Uterus (tissue), 4 donors: ENCODE data around the gene SAMM50. TPM values are rescaled to one million over a fixed set of nuclear protein-coding genes. Genes with fewer than 3 reads are reported as not detected.
A peak's percentile ranks its signal among the peaks of the same experiment; 100 is the strongest.
"Not testable (repeated sequence)": the region's sequence is repeated elsewhere in the genome, so short reads cannot be mapped to it uniquely, and the experiment has no call there.

Experiments used
- DNase-seq, 2 donors: peaks; one replicate each; pipeline ENCODE4 v3.0.0-alpha.2; 2019 to 2020
- H3K27ac ChIP-seq, 2 donors: fragments of 200-600 bp; sonication (generic); 1 replicate in 1 of 2; 2 replicates in 1 of 2; pipeline ENCODE4 v1.5.1; 2016 to 2018
- H3K27me3 ChIP-seq, 2 donors: fragments of 200-600 bp; sonication (generic); one replicate each; pipeline ENCODE4 v1.5.1; 2018 to 2019; ENCODE audit warnings: control low read depth in 1 of 2
- H3K36me3 ChIP-seq, 2 donors: fragments of 200-600 bp; sonication (generic); one replicate each; pipeline ENCODE4 v1.5.1; 2019; ENCODE audit warnings: control low read depth in 1 of 2
- H3K4me1 ChIP-seq, 2 donors: fragments of 200-600 bp; sonication (generic); one replicate each; pipeline ENCODE4 v1.5.1; 2018 to 2019; ENCODE audit warnings: control low read depth in 1 of 2
- H3K4me3 ChIP-seq, 2 donors: fragments of 200-600 bp; sonication (generic); 1 replicate in 1 of 2; 2 replicates in 1 of 2; pipeline ENCODE4 v1.5.1; 2018 to 2019; ENCODE audit warnings: mild to moderate bottlenecking in 1 of 2
- H3K9me3 ChIP-seq, 2 donors: fragments of 200-600 bp; sonication (generic); one replicate each; pipeline ENCODE4 v1.5.1; 2019; ENCODE audit warnings: control low read depth in 1 of 2
- CTCF ChIP-seq, 4 experiments: fragments of 200-600 bp in 2 of 4; fragments of 450-650 bp in 2 of 4; sonication (generic) in 2 of 4; IDR thresholded peaks; one replicate each; pipeline ENCODE4 v1.5.1; 2016 to 2019; ENCODE audit warnings: antibody characterized with exemption in 4 of 4, mild to moderate bottlenecking in 2 of 4, moderate library complexity in 1 of 4
- POLR2A ChIP-seq, 2 donors: fragments of 450-650 bp; IDR thresholded peaks; one replicate each; pipeline ENCODE4 v1.6.1; 2016; ENCODE audit warnings: antibody characterized with exemption in 2 of 2, mild to moderate bottlenecking in 1 of 2, moderate library complexity in 1 of 2
- intact Hi-C: fragments of 100-400 bp; cut with DNase I; formaldehyde crosslinking; loops from one replicate; pipeline ENCODE4 v1.15.1; 2023; ENCODE audit warnings: low total_unique reads
- total RNA-seq, 4 donors: library from RNA; depleted of rRNA in 3 of 4; stranded (reverse); fragments of >200 nt in 3 of 4; gene quantifications; one replicate each; pipeline versions ENCODE4 v1.1.0 to v1.2.4, GENCODE V29; 2014 to 2023
- donor health status: DM: yes; HTN: yes; CAD: no.

The SAMM50 gene
- total RNA-seq, 4 donors from 2014 or later, result 16.2 to 58.2 (median 24.8) TPM

GRCh38 chr22:44003405-44004103 lies 48.3 kb downstream of the SAMM50 start:
- Histone ChIP-seq H3K36me3 (no peaks in the 10 kb centered on the region), H3K27me3 (no peaks in the 10 kb centered on the region), H3K27ac (no peak overlapping the region), H3K4me3 (no peak overlapping the region), H3K9me3 (no peaks in the 10 kb centered on the region), H3K4me1 (no peaks in the 10 kb centered on the region)
- no peak for DNase-seq
- no peak for TF ChIP-seq POLR2A (IDR thresholded peaks at IDR 0.05)
- TF ChIP-seq CTCF (IDR thresholded peaks at IDR 0.05), result peak in 1 of 4 experiments; percentile 8
- intact Hi-C loops, result no loop called here

DNA sequence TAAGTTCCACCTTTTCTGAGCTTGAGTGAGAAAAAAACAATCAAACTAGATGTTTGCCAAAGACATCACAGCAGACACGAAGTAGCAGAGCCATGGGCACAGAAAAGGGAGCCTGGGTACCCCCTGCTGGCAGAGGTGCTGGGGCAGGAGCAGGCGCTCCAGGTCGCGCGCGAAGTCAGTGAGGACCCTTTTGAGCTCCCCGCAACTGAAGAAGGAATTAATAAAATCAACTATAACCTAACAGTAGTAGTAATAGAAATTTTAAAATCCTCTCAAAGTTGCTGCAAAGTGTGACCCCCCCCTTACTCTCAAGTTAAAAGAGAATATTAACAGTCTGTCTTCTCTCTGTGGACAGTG lies 48.8 kb downstream of the SAMM50 start:
- Histone ChIP-seq H3K27ac (no peak overlapping the region), H3K27me3 (no peaks in the 10 kb centered on the region), H3K36me3 (no peaks in the 10 kb centered on the region), H3K9me3 (no peaks in the 10 kb centered on the region), H3K4me1 (no peaks in the 10 kb centered on the region), H3K4me3 (no peak overlapping the region)
- no peak for TF ChIP-seq POLR2A (IDR thresholded peaks at IDR 0.05)
- TF ChIP-seq CTCF (IDR thresholded peaks at IDR 0.05), result no peak
- intact Hi-C loops, result no loop called here
- no peak for DNase-seq

GRCh38 chr22:44005524-44005923 lies 50.3 kb downstream of the SAMM50 start:
- Histone ChIP-seq H3K36me3 (no peaks in the 10 kb centered on the region), H3K4me3 (no peak overlapping the region), H3K27ac (no peak overlapping the region), H3K27me3 (no peaks in the 10 kb centered on the region), H3K9me3 (no peaks in the 10 kb centered on the region), H3K4me1 (no peaks in the 10 kb centered on the region)
- TF ChIP-seq CTCF (IDR thresholded peaks at IDR 0.05) (no peak), POLR2A (IDR thresholded peaks at IDR 0.05) (no peak)
- no peak for DNase-seq
- intact Hi-C loops, result no loop called here

DNA sequence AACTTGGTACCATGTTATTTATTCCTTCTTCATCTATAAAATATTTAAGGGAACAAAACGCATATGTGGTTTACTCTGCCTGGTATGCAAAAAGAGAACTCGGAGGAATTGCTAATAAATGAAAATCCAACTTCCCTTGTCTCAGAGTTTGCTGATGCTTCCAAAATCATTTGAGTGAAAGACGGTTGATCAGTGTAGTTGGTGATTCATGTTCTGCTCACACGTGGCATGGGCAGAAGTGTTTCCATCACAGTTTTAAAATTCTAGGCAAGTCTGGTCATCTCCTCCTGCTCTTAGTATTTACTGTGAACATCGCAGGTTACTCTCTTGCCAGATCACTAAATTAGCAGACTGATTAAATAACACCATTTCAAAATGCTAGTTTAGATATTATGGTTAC lies 56.9 kb downstream of the SAMM50 start:
- Histone ChIP-seq H3K4me3 (no peak overlapping the region), H3K27me3 (no peaks in the 10 kb centered on the region), H3K9me3 (no peaks in the 10 kb centered on the region), H3K4me1 (no peaks in the 10 kb centered on the region), H3K36me3 (no peaks in the 10 kb centered on the region), H3K27ac (no peak overlapping the region)
- no peak for DNase-seq
- intact Hi-C loops, result no loop called here
- no peak for TF ChIP-seq POLR2A (IDR thresholded peaks at IDR 0.05)

DNA sequence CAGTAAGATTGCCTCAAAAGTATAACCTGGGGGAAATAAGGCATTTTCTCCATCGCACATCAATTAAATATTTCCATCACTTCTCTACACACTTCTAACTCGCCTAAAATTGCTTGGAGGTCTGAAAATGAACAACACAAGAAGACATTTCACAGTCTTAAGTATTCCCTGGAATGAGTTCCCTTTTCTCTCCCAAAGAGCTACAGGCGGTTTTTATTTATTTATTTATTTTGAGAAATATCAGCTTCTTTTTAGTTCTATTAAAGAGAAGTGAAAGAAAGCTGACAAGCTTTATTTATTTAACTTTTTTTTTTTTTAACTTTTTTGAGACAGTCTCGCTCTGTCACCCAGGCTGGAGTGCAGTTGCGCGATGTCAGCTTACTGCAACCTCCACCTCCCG lies 57.3 kb downstream of the SAMM50 start:
- no peaks in the 10 kb centered on the region for H3K4me1 ChIP-seq
- no peaks in the 10 kb centered on the region for H3K36me3 ChIP-seq
- TF ChIP-seq CTCF (IDR thresholded peaks at IDR 0.05), result no peak
- no peak for TF ChIP-seq POLR2A (IDR thresholded peaks at IDR 0.05)
- H3K9me3 ChIP-seq, result no peaks in the 10 kb centered on the region
- no peak overlapping the region for H3K27ac ChIP-seq
- DNase-seq, result no peak
- no peak overlapping the region for H3K4me3 ChIP-seq
- no peaks in the 10 kb centered on the region for H3K27me3 ChIP-seq
- intact Hi-C loops, result no loop called here

DNA sequence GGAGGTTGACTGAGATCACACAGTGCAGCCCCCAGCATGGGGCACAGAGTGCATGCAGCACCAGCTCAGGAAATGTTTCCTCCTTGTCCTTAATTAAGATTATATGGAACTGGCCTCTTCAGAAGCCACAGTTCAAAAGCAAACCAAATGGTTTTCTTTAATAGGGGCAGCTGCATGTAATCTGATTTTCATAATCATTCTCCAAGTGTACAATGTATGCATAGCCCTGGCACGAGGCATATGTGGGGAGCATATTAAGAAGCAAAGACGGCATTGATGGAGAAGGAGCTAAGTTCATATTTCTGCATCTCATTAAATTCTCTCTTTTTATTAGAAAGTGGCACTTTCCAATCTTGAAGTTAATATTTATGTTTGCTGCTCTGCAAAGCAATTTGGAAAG lies 59.0 kb downstream of the SAMM50 start:
- Histone ChIP-seq H3K36me3 (no peaks in the 10 kb centered on the region), H3K9me3 (no peaks in the 10 kb centered on the region), H3K4me1 (no peaks in the 10 kb centered on the region), H3K27ac (no peak overlapping the region), H3K27me3 (no peaks in the 10 kb centered on the region), H3K4me3 (no peak overlapping the region)
- no peak for DNase-seq
- TF ChIP-seq CTCF (IDR thresholded peaks at IDR 0.05) (no peak), POLR2A (IDR thresholded peaks at IDR 0.05) (no peak)
- intact Hi-C loops, result no loop called here

- H3K36me3 ChIP-seq, H3K27me3 ChIP-seq, H3K4me1 ChIP-seq, DNase-seq, H3K4me3 ChIP-seq, H3K9me3 ChIP-seq, H3K27ac ChIP-seq, intact Hi-C loops: not testable (repeated sequence)
Measured at GRCh38 chr22:44016586-44016985, 61.3 kb downstream of the SAMM50 start.
